Central memory CD8-positive, alpha-beta T cell (primary cell): Measurements from ENCODE around the gene REXO1.

ENCODE experiments used
- ATAC-seq: fragments of 150-1000 bp; cut with Tn5 transposase; replicated peaks from 2 replicates; pipeline ENCODE4 v1.10.0; 2022; ENCODE audit warnings: mild to moderate bottlenecking, moderate FRiP score, moderate number of reproducible peaks; ENCODE audit not compliant: poor library complexity, severe bottlenecking; ENCODE audit errors: extremely low read depth
- DNase-seq, 2 donors: peaks; one replicate each; pipeline ENCODE4 v3.0.0; 2021; ENCODE audit warnings: low spot score in 2 of 2
- H3K27ac Mint-ChIP-seq: one replicate; pipeline ENCODE4 v1.8.0; 2022; ENCODE audit warnings: low read depth, mild to moderate bottlenecking, moderate library complexity, mixed read lengths
- H3K27me3 Mint-ChIP-seq: one replicate; pipeline ENCODE4 v1.8.0; 2022; ENCODE audit warnings: mixed read lengths
- H3K36me3 Mint-ChIP-seq: one replicate; pipeline ENCODE4 v1.8.0; 2022; ENCODE audit warnings: mild to moderate bottlenecking, moderate library complexity, mixed read lengths; ENCODE audit not compliant: insufficient read depth
- H3K4me1 Mint-ChIP-seq: one replicate; pipeline ENCODE4 v1.8.0; 2022; ENCODE audit warnings: mixed read lengths
- H3K4me3 Mint-ChIP-seq: one replicate; pipeline ENCODE4 v1.8.0; 2022; ENCODE audit warnings: mild to moderate bottlenecking, moderate library complexity, mixed read lengths
- H3K9me3 Mint-ChIP-seq: one replicate; pipeline ENCODE4 v1.8.0; 2022; ENCODE audit warnings: mixed read lengths

The REXO1 gene

GRCh38 chr19:1823539-1824251 lies 24.6 kb downstream of the REXO1 start:
- DNase-seq (no peak), ATAC-seq (no peak)
- Mint-ChIP-seq H3K4me1 (no peaks in the 10 kb centered on the region), H3K27ac (no peak overlapping the region), H3K9me3 (no peaks in the 10 kb centered on the region), H3K4me3 (no peak overlapping the region), H3K27me3 (no peaks in the 10 kb centered on the region), H3K36me3 (peaks cover 41% of the 10 kb centered on the region)

GRCh38 chr19:1823020-1823419 lies 25.3 kb downstream of the REXO1 start:
- H3K9me3 Mint-ChIP-seq = no peaks in the 10 kb centered on the region
- no peak overlapping the region for H3K27ac Mint-ChIP-seq
- DNase-seq (no peak), ATAC-seq (no peak)
- H3K36me3 Mint-ChIP-seq = peaks cover 37% of the 10 kb centered on the region
- no peak overlapping the region for H3K4me3 Mint-ChIP-seq
- H3K4me1 Mint-ChIP-seq = no peaks in the 10 kb centered on the region
- no peaks in the 10 kb centered on the region for H3K27me3 Mint-ChIP-seq

- no peak overlapping the region for H3K27ac Mint-ChIP-seq
- no peak overlapping the region for H3K4me3 Mint-ChIP-seq
- ATAC-seq = no peak
- no peaks in the 10 kb centered on the region for H3K9me3 Mint-ChIP-seq
- no peak for DNase-seq
- H3K4me1 Mint-ChIP-seq = no peaks in the 10 kb centered on the region
- peaks cover 35% of the 10 kb centered on the region for H3K36me3 Mint-ChIP-seq
- no peaks in the 10 kb centered on the region for H3K27me3 Mint-ChIP-seq
Observed at GRCh38 chr19:1822210-1822609, 26.1 kb downstream of the REXO1 start.

- no peak overlapping the region for H3K27ac Mint-ChIP-seq
- no peaks in the 10 kb centered on the region for H3K27me3 Mint-ChIP-seq
- H3K9me3 Mint-ChIP-seq = no peaks in the 10 kb centered on the region
- ATAC-seq (no peak), DNase-seq (no peak)
- H3K4me3 Mint-ChIP-seq = no peak overlapping the region
- peaks cover 31% of the 10 kb centered on the region for H3K36me3 Mint-ChIP-seq
- H3K4me1 Mint-ChIP-seq = no peaks in the 10 kb centered on the region
Observed at GRCh38 chr19:1819341-1820255, 28.7 kb downstream of the REXO1 start.

GRCh38 chr19:1818549-1819195 lies 29.6 kb downstream of the REXO1 start:
- H3K9me3 Mint-ChIP-seq = no peaks in the 10 kb centered on the region
- H3K36me3 Mint-ChIP-seq = peaks cover 27% of the 10 kb centered on the region
- no peak overlapping the region for H3K27ac Mint-ChIP-seq
- H3K27me3 Mint-ChIP-seq = no peaks in the 10 kb centered on the region
- ATAC-seq (no peak), DNase-seq (no peak)
- no peak overlapping the region for H3K4me3 Mint-ChIP-seq
- no peaks in the 10 kb centered on the region for H3K4me1 Mint-ChIP-seq

GRCh38 chr19:1817553-1818179 lies 30.6 kb downstream of the REXO1 start:
- Mint-ChIP-seq H3K36me3 (peaks cover 29% of the 10 kb centered on the region), H3K27ac (no peak overlapping the region), H3K9me3 (no peaks in the 10 kb centered on the region), H3K4me1 (peaks cover 6% of the 10 kb centered on the region), H3K27me3 (no peaks in the 10 kb centered on the region), H3K4me3 (no peak overlapping the region)
- no peak for ATAC-seq
- DNase-seq = no peak

GRCh38 chr19:1816530-1817298 lies 31.6 kb downstream of the REXO1 start:
- Mint-ChIP-seq H3K4me1 (peaks cover 10% of the 10 kb centered on the region), H3K36me3 (peaks cover 25% of the 10 kb centered on the region), H3K4me3 (no peak overlapping the region), H3K27me3 (no peaks in the 10 kb centered on the region), H3K9me3 (no peaks in the 10 kb centered on the region), H3K27ac (no peak overlapping the region)
- DNase-seq (no peak), ATAC-seq (no peak)

- H3K4me3 Mint-ChIP-seq = no peak overlapping the region
- DNase-seq = no peak
- H3K27ac Mint-ChIP-seq = no peak overlapping the region
- H3K36me3 Mint-ChIP-seq = peaks cover 27% of the 10 kb centered on the region
- no peaks in the 10 kb centered on the region for H3K9me3 Mint-ChIP-seq
- no peaks in the 10 kb centered on the region for H3K27me3 Mint-ChIP-seq
- ATAC-seq = no peak
- H3K4me1 Mint-ChIP-seq = peaks cover 10% of the 10 kb centered on the region
Observed at GRCh38 chr19:1815605-1816529, 32.4 kb downstream of the REXO1 start.

GRCh38 chr19:1814833-1815604 lies 33.3 kb downstream of the REXO1 start:
- no peak overlapping the region for H3K4me3 Mint-ChIP-seq
- peaks cover 10% of the 10 kb centered on the region for H3K4me1 Mint-ChIP-seq
- no peaks in the 10 kb centered on the region for H3K27me3 Mint-ChIP-seq
- ATAC-seq = no peak
- peaks cover 19% of the 10 kb centered on the region for H3K36me3 Mint-ChIP-seq
- H3K9me3 Mint-ChIP-seq = no peaks in the 10 kb centered on the region
- no peak overlapping the region for H3K27ac Mint-ChIP-seq
- no peak for DNase-seq

- Mint-ChIP-seq H3K4me3 (no peak overlapping the region), H3K4me1 (peaks cover 10% of the 10 kb centered on the region), H3K27me3 (no peaks in the 10 kb centered on the region), H3K9me3 (no peaks in the 10 kb centered on the region), H3K27ac (no peak overlapping the region), H3K36me3 (peaks cover 19% of the 10 kb centered on the region)
- DNase-seq (no peak), ATAC-seq (no peak)
Observed at GRCh38 chr19:1814391-1814790, 33.9 kb downstream of the REXO1 start.
